AG04450 (cell line): ENCODE data around the gene POLH. TPM values are rescaled to one million over a fixed set of nuclear protein-coding genes. Genes with fewer than 3 reads are reported as not detected.
A peak's percentile ranks its signal among the peaks of the same experiment; 100 is the strongest.

Experiments used
- CTCF ChIA-PET: fragments of 300-600, 350-600 bp; formaldehyde crosslinking; extraction: SDS; loops from one replicate; lab custom pipeline; 2022; ENCODE audit warnings: antibody characterized with exemption, inconsistent platforms; lab: Charles Lee
- POLR2A ChIA-PET: fragments of 350-600 bp; formaldehyde crosslinking; extraction: SDS; loops from one replicate; lab custom pipeline; 2021; ENCODE audit warnings: antibody characterized with exemption, inconsistent platforms; lab: Yijun Ruan, JAX
- DNase-seq: peaks from one replicate; pipeline ENCODE4 v3.0.0-alpha.2; 2011; ENCODE audit warnings: low read depth, low spot score
- H3K27ac ChIP-seq: one replicate; pipeline ENCODE4 v1.5.1; 2012; ENCODE audit warnings: low read depth, low read length, control low read depth
- H3K27me3 ChIP-seq: one replicate; pipeline ENCODE4 v1.6.0; 2012; ENCODE audit warnings: low read length; ENCODE audit not compliant: control insufficient read depth, insufficient read depth
- H3K4me3 ChIP-seq: 2 replicates; pipeline ENCODE4 v1.5.1; 2011; ENCODE audit warnings: mild to moderate bottlenecking, low read depth, low read length, control low read depth
- H3K9me3 ChIP-seq: 2 replicates; pipeline ENCODE4 v1.5.1; 2012; ENCODE audit warnings: low read length; ENCODE audit not compliant: control insufficient read depth, insufficient read depth
- CTCF ChIP-seq: IDR thresholded peaks from 2 replicates; pipeline ENCODE4 v1.5.1; 2011; ENCODE audit warnings: low read depth, low read length, control low read depth, inconsistent platforms
- polyA plus RNA-seq: library from polyadenylated mRNA; depleted of rRNA; stranded (reverse); fragments of >200 nt; gene quantifications from 2 replicates; pipeline ENCODE4 v1.2.3, GENCODE V29; 2011

POLH gene
- polyA plus RNA-seq, 1 experiment, result 26.6 TPM

GRCh38 chr6:43570876-43571441 lies 5.0 kb upstream of the POLH start:
- TF ChIP-seq CTCF, result no peak
- no peak overlapping the region for H3K27ac ChIP-seq
- H3K4me3 ChIP-seq, result no peak overlapping the region
- ChIA-PET POLR2A (interaction anchor here (0.7 to 0.8 kb wide), 2 partner anchors 8 to 419 kb away, joined by 3 to 4 read pairs; no protein-coding TSS in a partner anchor), CTCF (interaction anchor here (0.5 to 1.0 kb wide), 2 partner anchors 14 to 508 kb away, joined by 3 read pairs; no protein-coding TSS in a partner anchor)
- no peaks in the 10 kb centered on the region; the same call in 1 of the 2 replicates for H3K9me3 ChIP-seq
- no peak for DNase-seq
- no peaks in the 10 kb centered on the region for H3K27me3 ChIP-seq

- Histone ChIP-seq H3K27ac (no peak overlapping the region), H3K9me3 (no peaks in the 10 kb centered on the region; the same call in 1 of the 2 replicates), H3K27me3 (no peaks in the 10 kb centered on the region), H3K4me3 (no peak overlapping the region)
- ChIA-PET POLR2A (no interaction called here), CTCF (interaction anchor here (1.0 kb wide), 1 partner anchor 507 kb away, joined by 3 read pairs; no protein-coding TSS in a partner anchor)
- no peak for DNase-seq
- no peak for TF ChIP-seq CTCF
Observed at GRCh38 chr6:43572015-43572414, 4.0 kb upstream of the POLH start.

GRCh38 chr6:43575105-43575771 lies 747 bp upstream of the POLH start:
- ChIA-PET POLR2A (interaction anchor here (0.8 to 1.6 kb wide), 6 partner anchors 10 to 671 kb away, joined by 3 to 11 read pairs (median 6); partner anchors contain the start of genes GTPBP2, HSP90AB1, POLR1C and YIPF3), CTCF (interaction anchor here (0.5 to 0.6 kb wide), 2 partner anchors 366 to 646 kb away, joined by 4 to 14 read pairs; no protein-coding TSS in a partner anchor)
- TF ChIP-seq CTCF, result no peak
- Histone ChIP-seq H3K9me3 (no peaks in the 10 kb centered on the region; the same call in 1 of the 2 replicates), H3K27ac (peak overlapping the region; percentile 31), H3K27me3 (no peaks in the 10 kb centered on the region), H3K4me3 (peak overlapping the region; percentile 99)
- DNase-seq, result no peak

- no peak overlapping the region for H3K4me3 ChIP-seq
- H3K9me3 ChIP-seq, result no peaks in the 10 kb centered on the region; the same call in 1 of the 2 replicates
- no peak for TF ChIP-seq CTCF
- ChIA-PET POLR2A (no interaction called here), CTCF (no interaction called here)
- H3K27me3 ChIP-seq, result no peaks in the 10 kb centered on the region
- no peak overlapping the region for H3K27ac ChIP-seq
- no peak for DNase-seq
Observed at GRCh38 chr6:43578748-43579147, 2.8 kb downstream of the POLH start.

GRCh38 chr6:43579171-43579570 lies 3.2 kb downstream of the POLH start:
- POLR2A ChIA-PET, result no interaction called here
- Histone ChIP-seq H3K27me3 (no peaks in the 10 kb centered on the region), H3K4me3 (no peak overlapping the region), H3K27ac (no peak overlapping the region), H3K9me3 (no peaks in the 10 kb centered on the region; the same call in 1 of the 2 replicates)
- CTCF ChIA-PET, result no interaction called here
- no peak for DNase-seq
- no peak for TF ChIP-seq CTCF
